D721Med (cell line): ENCODE measurements around the gene WDR27.

Source experiments
- DNase-seq: peaks from one replicate; pipeline ENCODE4 v3.0.0; 2011; ENCODE audit warnings: low spot score; ENCODE audit not compliant: insufficient read length
- FAIRE-seq: peaks from 2 replicates; lab custom pipeline; 2011; peaks lifted over from hg19 to GRCh38; lab: Jason Lieb, UNC
- TF ChIP-seq, protein P1 (sequence below): IDR thresholded peaks from 2 replicates; pipeline ENCODE4 v1.5.1; 2012; ENCODE audit warnings: mild to moderate bottlenecking, control low read depth; ENCODE audit not compliant: insufficient read depth; ENCODE audit errors: missing control alignments

The WDR27 gene

DNA sequence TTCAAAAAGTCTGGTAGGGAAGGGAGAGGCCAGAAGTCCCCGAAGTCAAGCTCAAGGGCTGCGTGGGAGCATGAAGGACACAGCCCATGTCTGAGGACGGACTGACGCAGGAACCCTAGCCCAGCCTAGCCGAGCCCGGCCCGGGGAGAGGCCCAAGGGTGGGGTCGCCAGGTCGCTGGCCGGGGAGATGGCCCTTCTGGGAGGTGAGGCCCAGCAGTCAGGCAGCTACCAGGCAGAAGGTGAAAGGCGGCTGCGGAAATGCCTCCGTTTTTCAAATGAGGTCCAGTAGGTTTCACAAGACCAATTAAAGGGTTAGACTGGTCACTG, 44.6 kb downstream of the WDR27 start:
- TF ChIP-seq, protein P1, sequence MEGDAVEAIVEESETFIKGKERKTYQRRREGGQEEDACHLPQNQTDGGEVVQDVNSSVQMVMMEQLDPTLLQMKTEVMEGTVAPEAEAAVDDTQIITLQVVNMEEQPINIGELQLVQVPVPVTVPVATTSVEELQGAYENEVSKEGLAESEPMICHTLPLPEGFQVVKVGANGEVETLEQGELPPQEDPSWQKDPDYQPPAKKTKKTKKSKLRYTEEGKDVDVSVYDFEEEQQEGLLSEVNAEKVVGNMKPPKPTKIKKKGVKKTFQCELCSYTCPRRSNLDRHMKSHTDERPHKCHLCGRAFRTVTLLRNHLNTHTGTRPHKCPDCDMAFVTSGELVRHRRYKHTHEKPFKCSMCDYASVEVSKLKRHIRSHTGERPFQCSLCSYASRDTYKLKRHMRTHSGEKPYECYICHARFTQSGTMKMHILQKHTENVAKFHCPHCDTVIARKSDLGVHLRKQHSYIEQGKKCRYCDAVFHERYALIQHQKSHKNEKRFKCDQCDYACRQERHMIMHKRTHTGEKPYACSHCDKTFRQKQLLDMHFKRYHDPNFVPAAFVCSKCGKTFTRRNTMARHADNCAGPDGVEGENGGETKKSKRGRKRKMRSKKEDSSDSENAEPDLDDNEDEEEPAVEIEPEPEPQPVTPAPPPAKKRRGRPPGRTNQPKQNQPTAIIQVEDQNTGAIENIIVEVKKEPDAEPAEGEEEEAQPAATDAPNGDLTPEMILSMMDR = no peak
- no peak for FAIRE-seq
- DNase-seq = no peak

DNA sequence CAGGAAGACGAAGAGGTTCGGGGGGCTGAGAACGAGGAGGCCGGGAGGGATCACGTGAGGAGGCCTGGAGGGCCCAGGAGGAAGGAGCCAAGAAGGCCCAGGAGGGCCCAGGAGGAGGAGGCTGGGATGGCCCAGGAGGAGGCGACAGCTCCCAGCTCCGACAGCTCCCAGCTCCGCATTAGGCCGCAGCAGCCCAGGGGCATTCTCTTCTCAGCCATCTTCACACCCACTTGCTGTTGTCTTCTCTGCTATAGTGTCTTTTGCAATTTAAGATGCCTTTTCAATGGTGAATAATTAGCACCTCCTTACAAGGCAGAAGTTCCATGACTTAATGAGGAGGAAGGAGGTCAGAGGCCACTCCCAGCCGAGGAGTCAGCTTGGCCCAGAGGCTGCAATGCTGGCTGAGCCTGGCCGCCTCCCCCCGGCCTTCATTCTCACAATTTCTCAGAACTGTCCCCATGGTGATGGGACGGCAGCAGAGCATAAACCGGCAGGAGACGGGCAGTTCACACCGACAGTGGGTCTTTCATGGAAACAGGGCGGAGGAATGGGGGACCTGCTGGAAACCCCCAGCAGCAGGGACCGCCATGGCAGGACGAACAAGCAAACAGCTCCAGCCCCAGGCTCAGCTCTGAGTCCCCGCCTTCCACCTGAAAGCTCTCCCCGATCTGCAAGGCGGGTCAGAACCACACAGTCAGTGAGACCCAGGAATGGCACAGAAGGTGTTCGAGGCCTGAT, 45.1 kb downstream of the WDR27 start:
- FAIRE-seq (no peak), DNase-seq (no peak)
- TF ChIP-seq, protein P1 = no peak

DNA sequence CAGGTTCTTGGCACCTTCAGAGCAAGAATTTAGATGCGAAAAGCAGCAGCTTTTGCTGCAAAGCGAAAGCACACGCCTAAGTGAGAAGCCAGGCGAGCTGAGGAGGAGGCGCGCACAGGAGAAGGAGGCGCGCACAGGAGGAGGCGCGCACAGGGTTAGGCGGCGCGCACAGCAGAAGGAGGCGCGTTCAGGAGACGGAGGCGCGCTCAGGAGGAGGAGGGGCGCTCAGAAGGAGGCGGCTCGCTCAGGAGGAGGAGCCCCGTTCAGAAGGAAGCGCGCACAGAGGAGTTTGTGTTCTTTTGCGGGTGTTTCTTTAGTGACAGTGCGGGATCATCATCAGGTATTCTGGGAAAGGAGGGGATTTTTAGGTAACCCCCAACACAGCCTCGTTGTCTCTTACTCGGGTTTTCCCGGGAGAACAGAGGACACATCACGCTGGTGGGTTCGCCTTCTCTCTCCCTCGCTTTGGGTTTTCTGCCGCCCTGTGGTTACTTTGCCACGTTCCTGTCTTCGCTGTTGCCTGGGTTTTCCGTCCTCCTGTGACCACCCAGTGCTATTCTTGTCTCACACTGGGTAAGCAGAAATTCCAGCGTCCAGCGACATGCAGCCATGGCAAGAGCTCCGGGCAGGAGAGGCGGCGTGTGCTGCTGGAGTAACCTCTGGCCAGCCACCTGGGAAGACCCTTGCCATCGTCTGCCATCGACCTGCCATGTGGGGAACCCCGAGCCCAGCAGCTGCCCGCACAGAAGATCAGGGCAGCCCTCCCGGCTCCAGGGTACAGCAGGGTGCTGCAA, 47.0 kb downstream of the WDR27 start:
- DNase-seq (peak; percentile 39), FAIRE-seq (no peak)
- TF ChIP-seq, protein P1 = no peak

DNA sequence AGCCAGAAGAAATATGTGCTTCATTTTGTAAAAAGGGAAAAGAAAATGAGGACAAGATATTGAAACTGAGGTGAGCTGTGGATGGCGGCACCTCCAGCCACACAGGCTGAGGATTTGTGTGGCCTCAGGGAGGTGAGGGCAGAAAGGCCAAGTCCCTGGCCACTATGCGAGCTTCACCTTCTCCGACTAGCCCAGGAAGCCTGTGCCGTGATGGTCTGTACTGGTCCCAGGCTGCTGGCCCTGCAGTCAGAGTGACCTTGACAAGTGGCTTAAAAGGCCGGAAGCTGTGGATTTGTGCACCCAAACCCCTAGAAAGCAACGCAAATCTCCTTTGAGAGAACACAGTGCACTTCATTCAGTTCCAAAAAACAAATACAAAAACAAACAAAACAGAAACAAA, 48.1 kb downstream of the WDR27 start:
- TF ChIP-seq, protein P1 = no peak
- FAIRE-seq = no peak

DNA sequence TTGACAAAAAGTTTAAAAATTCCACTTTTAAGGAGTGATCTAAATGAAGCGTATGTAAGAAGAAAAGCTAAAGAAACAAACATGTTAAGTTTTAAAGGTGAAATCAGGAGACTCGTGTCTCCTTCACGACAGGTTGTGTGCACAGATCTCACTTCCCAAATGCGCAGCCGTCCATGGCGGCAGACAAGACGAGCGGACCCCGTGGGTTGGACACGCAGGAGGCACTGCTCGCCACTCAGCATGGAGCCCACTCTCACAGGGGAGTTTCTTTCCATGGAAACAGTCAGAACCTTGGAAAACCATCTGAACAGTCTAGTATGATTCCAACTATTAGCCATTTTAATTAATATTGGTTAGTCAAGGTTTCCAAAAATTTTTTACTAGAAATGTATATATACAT, 48.9 kb downstream of the WDR27 start:
- FAIRE-seq = no peak
- TF ChIP-seq, protein P1 = no peak
- DNase-seq = no peak

More for the DNA sequence above, 48.1 kb downstream of the WDR27 start:
- no peak for DNase-seq

DNA sequence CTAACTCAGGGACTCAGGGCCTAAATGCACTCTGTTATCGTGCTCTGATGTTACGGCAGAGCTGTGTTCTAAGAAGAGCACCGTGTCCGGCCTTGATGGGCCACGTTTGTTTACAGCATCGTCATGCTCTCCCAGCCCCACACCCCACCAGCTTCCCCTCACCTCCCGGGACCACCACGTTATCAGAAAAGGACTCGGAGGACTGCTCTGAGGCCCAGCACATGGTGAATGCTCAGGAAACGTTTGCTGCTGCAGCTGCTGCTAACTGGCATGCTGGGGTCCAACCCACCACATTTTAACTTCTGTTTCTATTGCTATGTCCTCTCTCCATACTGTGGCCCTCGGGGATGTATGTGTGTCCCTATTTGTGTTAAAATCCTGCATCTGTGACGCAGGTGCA, 50.3 kb downstream of the WDR27 start:
- TF ChIP-seq, protein P1 = no peak
- no peak for DNase-seq
- no peak for FAIRE-seq

DNA sequence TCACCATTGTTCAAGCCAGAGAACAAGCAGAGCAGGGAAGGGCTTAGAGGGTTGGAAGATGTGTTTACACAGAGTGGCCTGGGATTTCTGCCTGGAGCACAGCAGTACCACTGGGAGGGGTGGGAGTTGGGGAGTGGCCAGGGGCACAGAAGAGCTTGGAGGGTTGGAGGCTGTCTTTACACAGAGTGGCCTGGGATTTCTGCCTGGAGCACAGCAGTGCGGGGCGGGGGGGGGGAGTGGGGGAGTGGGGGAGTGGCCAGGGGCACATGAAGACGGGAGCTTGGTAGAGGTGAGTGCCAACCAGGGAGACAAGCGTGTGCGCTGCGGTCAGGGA, 50.9 kb downstream of the WDR27 start:
- no peak for DNase-seq
- no peak for FAIRE-seq
- TF ChIP-seq, protein P1 = no peak
